GM23338 (cell line): ENCODE measurements around the gene UBL3. TPM values are rescaled to one million over a fixed set of nuclear protein-coding genes. Genes with fewer than 3 reads are reported as not detected.

Experiments used
- ATAC-seq: fragments of 200-7000 bp; cut with Tn5 transposase; 3 replicates; pipeline ENCODE4 v1.9.1; 2020
- DNase-seq: peaks from one replicate; pipeline ENCODE4 v3.0.0-alpha.2; 2015; ENCODE audit warnings: low spot score
- H2AFZ ChIP-seq: fragments of 200-600 bp; sonication (generic); 2 replicates; pipeline ENCODE4 v1.8.0; 2016; ENCODE audit warnings: antibody characterized with exemption, mild to moderate bottlenecking, moderate library complexity
- H3F3A ChIP-seq: fragments of 200-600 bp; sonication (generic); replicated peaks from 2 replicates; pipeline ENCODE4 v1.8.0; 2017; ENCODE audit warnings: antibody characterized with exemption, mixed run types, low read depth
- H3K27ac ChIP-seq: fragments of 200-600 bp; sonication (generic); 2 replicates; pipeline ENCODE4 v1.6.1; 2016; ENCODE audit warnings: low read depth
- H3K27me3 ChIP-seq: fragments of 200-600 bp; sonication (generic); 2 replicates; pipeline ENCODE4 v1.8.0; 2016; ENCODE audit warnings: mild to moderate bottlenecking, mixed run types, moderate library complexity; ENCODE audit not compliant: insufficient read depth
- H3K36me3 ChIP-seq: fragments of 200-600 bp; sonication (generic); 2 replicates; pipeline ENCODE4 v1.8.0; 2016; ENCODE audit warnings: mild to moderate bottlenecking; ENCODE audit not compliant: insufficient read depth
- H3K4me1 ChIP-seq: fragments of 200-600 bp; sonication (generic); 2 replicates; pipeline ENCODE4 v1.8.0; 2016; ENCODE audit warnings: mild to moderate bottlenecking, moderate library complexity; ENCODE audit not compliant: insufficient read depth
- H3K4me2 ChIP-seq: fragments of 200-600 bp; sonication (generic); 2 replicates; pipeline ENCODE4 v1.7.1; 2017; ENCODE audit warnings: mixed run types
- H3K4me3 ChIP-seq: fragments of 200-600 bp; sonication (generic); 2 replicates; pipeline ENCODE4 v1.6.1; 2016; ENCODE audit warnings: mixed run types
- H3K79me2 ChIP-seq: fragments of 200-600 bp; sonication (generic); replicated peaks from 2 replicates; pipeline ENCODE4 v1.8.0; 2017; ENCODE audit warnings: mild to moderate bottlenecking; ENCODE audit not compliant: insufficient read depth
- H3K9me2 ChIP-seq: fragments of 200-600 bp; sonication (generic); 2 replicates; pipeline ENCODE4 v1.8.0; 2017; ENCODE audit not compliant: insufficient read depth
- H4K20me1 ChIP-seq: fragments of 200-600 bp; sonication (generic); replicated peaks from 2 replicates; pipeline ENCODE4 v1.8.0; 2017; ENCODE audit warnings: mild to moderate bottlenecking; ENCODE audit not compliant: insufficient read depth
- H3K27ac Mint-ChIP-seq: 2 replicates; pipeline ENCODE4 v1.8.0; 2020; ENCODE audit warnings: inconsistent platforms, mild to moderate bottlenecking, moderate library complexity, mixed read lengths
- H3K27me3 Mint-ChIP-seq: 3 replicates; pipeline ENCODE4 v1.8.0; 2022; ENCODE audit warnings: low read depth, mild to moderate bottlenecking, moderate library complexity, mixed read lengths, inconsistent platforms; ENCODE audit not compliant: insufficient read depth, poor library complexity
- H3K36me3 Mint-ChIP-seq: 3 replicates; pipeline ENCODE4 v1.8.0; 2021; ENCODE audit warnings: low read depth, mild to moderate bottlenecking, inconsistent platforms, moderate library complexity, mixed read lengths
- H3K4me1 Mint-ChIP-seq: 3 replicates; pipeline ENCODE4 v1.8.0; 2020; ENCODE audit warnings: mild to moderate bottlenecking, inconsistent platforms, mixed read lengths
- H3K4me3 Mint-ChIP-seq: 3 replicates; pipeline ENCODE4 v1.8.0; 2021; ENCODE audit warnings: moderate library complexity, mild to moderate bottlenecking, inconsistent platforms, mixed read lengths
- H3K9me3 Mint-ChIP-seq: 3 replicates; pipeline ENCODE4 v1.8.0; 2020; ENCODE audit warnings: moderate library complexity, mild to moderate bottlenecking, inconsistent platforms, mixed read lengths
- EZH2 ChIP-seq: fragments of 200-600 bp; sonication (generic); IDR thresholded peaks from one replicate; pipeline ENCODE4 v1.8.0; 2017; ENCODE audit warnings: antibody characterized with exemption, mild to moderate bottlenecking, low read depth; ENCODE audit not compliant: unreplicated experiment
- NANOG ChIP-seq: IDR thresholded peaks from 2 replicates; pipeline ENCODE4 v1.6.1; 2016; ENCODE audit warnings: antibody characterized with exemption, borderline replicate concordance
- STAT1 ChIP-seq: IDR thresholded peaks from one replicate; pipeline ENCODE4 v1.6.1; 2016; ENCODE audit warnings: antibody characterized with exemption; ENCODE audit not compliant: unreplicated experiment
- polyA plus RNA-seq: library from polyadenylated mRNA; unstranded; fragments of >200 nt; fragmentation: Nextera tagmentation; extraction: Ambion mirVana; gene quantifications from 2 replicates; pipeline ENCODE4 v1.2.1, GENCODE V29; 2016
- total RNA-seq: library from RNA; depleted of rRNA; stranded (reverse); fragments of >200 nt; shearing (Covaris generic); gene quantifications from 2 replicates; pipeline ENCODE4 v1.2.3, GENCODE V29; 2014
- TF ChIP-seq, protein P1 (sequence below): fragments of 250-450 bp; sonication (Bioruptor Pico); IDR thresholded peaks from 2 replicates; pipeline ENCODE4 v1.5.0; 2020; ENCODE audit warnings: mild to moderate bottlenecking, moderate library complexity
- TF ChIP-seq, protein P2 (sequence below): IDR thresholded peaks from 2 replicates; pipeline ENCODE4 v1.6.1; 2016; ENCODE audit warnings: antibody characterized with exemption
- TF ChIP-seq, protein P3 (sequence below), 2 experiments: fragments of 200-600 bp in 1 of 2; sonication (generic) in 1 of 2; conservative IDR thresholded peaks; 2 replicates each; pipeline versions ENCODE4 v1.5.1 to v1.6.1; 2016 to 2017; ENCODE audit warnings: antibody characterized with exemption in 2 of 2, low read depth in 2 of 2, mild to moderate bottlenecking in 2 of 2, moderate library complexity in 1 of 2

UBL3 gene
- total and polyA plus RNA-seq, 2 experiments from 2014 or later = 9.7 to 21.1 TPM

DNA sequence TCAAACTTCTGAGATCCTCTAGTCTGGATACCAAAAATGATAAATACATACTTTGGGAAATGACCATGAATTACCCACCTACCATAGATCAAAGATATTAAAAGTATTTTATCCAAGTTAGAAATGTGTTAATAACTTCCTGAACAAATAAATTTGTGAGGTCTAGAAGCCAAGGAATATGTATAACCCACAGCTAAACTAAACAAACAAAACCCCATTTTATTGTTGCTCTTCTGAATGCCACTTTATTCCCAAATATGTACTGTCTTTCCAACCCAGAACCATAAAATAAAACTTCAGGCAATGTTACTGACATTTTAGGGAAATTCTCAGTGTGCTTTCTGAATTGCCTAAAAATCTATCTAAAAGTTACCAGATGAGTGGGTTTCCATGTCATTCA, 35.1 kb downstream of the UBL3 start (continued):
- TF ChIP-seq, protein P1, sequence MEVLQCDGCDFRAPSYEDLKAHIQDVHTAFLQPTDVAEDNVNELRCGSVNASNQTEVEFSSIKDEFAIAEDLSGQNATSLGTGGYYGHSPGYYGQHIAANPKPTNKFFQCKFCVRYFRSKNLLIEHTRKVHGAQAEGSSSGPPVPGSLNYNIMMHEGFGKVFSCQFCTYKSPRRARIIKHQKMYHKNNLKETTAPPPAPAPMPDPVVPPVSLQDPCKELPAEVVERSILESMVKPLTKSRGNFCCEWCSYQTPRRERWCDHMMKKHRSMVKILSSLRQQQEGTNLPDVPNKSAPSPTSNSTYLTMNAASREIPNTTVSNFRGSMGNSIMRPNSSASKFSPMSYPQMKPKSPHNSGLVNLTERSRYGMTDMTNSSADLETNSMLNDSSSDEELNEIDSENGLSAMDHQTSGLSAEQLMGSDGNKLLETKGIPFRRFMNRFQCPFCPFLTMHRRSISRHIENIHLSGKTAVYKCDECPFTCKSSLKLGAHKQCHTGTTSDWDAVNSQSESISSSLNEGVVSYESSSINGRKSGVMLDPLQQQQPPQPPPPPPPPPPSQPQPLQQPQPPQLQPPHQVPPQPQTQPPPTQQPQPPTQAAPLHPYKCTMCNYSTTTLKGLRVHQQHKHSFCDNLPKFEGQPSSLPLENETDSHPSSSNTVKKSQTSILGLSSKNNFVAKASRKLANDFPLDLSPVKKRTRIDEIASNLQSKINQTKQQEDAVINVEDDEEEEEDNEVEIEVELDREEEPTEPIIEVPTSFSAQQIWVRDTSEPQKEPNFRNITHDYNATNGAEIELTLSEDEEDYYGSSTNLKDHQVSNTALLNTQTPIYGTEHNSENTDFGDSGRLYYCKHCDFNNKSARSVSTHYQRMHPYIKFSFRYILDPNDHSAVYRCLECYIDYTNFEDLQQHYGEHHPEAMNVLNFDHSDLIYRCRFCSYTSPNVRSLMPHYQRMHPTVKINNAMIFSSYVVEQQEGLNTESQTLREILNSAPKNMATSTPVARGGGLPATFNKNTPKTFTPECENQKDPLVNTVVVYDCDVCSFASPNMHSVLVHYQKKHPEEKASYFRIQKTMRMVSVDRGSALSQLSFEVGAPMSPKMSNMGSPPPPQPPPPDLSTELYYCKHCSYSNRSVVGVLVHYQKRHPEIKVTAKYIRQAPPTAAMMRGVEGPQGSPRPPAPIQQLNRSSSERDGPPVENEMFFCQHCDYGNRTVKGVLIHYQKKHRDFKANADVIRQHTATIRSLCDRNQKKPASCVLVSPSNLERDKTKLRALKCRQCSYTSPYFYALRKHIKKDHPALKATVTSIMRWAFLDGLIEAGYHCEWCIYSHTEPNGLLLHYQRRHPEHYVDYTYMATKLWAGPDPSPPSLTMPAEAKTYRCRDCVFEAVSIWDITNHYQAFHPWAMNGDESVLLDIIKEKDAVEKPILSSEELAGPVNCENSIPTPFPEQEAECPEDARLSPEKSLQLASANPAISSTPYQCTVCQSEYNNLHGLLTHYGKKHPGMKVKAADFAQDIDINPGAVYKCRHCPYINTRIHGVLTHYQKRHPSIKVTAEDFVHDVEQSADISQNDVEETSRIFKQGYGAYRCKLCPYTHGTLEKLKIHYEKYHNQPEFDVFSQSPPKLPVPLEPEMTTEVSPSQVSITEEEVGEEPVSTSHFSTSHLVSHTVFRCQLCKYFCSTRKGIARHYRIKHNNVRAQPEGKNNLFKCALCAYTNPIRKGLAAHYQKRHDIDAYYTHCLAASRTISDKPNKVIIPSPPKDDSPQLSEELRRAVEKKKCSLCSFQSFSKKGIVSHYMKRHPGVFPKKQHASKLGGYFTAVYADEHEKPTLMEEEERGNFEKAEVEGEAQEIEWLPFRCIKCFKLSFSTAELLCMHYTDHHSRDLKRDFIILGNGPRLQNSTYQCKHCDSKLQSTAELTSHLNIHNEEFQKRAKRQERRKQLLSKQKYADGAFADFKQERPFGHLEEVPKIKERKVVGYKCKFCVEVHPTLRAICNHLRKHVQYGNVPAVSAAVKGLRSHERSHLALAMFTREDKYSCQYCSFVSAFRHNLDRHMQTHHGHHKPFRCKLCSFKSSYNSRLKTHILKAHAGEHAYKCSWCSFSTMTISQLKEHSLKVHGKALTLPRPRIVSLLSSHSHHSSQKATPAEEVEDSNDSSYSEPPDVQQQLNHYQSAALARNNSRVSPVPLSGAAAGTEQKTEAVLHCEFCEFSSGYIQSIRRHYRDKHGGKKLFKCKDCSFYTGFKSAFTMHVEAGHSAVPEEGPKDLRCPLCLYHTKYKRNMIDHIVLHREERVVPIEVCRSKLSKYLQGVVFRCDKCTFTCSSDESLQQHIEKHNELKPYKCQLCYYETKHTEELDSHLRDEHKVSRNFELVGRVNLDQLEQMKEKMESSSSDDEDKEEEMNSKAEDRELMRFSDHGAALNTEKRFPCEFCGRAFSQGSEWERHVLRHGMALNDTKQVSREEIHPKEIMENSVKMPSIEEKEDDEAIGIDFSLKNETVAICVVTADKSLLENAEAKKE (CRISPR knock-in tag) = no peak
- TF ChIP-seq STAT1 (no peak), NANOG (no peak), EZH2 (no peak)
- TF ChIP-seq, protein P2, sequence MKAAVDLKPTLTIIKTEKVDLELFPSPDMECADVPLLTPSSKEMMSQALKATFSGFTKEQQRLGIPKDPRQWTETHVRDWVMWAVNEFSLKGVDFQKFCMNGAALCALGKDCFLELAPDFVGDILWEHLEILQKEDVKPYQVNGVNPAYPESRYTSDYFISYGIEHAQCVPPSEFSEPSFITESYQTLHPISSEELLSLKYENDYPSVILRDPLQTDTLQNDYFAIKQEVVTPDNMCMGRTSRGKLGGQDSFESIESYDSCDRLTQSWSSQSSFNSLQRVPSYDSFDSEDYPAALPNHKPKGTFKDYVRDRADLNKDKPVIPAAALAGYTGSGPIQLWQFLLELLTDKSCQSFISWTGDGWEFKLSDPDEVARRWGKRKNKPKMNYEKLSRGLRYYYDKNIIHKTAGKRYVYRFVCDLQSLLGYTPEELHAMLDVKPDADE = no peak
- TF ChIP-seq, protein P3, sequence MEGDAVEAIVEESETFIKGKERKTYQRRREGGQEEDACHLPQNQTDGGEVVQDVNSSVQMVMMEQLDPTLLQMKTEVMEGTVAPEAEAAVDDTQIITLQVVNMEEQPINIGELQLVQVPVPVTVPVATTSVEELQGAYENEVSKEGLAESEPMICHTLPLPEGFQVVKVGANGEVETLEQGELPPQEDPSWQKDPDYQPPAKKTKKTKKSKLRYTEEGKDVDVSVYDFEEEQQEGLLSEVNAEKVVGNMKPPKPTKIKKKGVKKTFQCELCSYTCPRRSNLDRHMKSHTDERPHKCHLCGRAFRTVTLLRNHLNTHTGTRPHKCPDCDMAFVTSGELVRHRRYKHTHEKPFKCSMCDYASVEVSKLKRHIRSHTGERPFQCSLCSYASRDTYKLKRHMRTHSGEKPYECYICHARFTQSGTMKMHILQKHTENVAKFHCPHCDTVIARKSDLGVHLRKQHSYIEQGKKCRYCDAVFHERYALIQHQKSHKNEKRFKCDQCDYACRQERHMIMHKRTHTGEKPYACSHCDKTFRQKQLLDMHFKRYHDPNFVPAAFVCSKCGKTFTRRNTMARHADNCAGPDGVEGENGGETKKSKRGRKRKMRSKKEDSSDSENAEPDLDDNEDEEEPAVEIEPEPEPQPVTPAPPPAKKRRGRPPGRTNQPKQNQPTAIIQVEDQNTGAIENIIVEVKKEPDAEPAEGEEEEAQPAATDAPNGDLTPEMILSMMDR (conservative IDR thresholded peaks at IDR 0.05; ENCODE audit: low read depth in 2 of 2) = no peak

DNA sequence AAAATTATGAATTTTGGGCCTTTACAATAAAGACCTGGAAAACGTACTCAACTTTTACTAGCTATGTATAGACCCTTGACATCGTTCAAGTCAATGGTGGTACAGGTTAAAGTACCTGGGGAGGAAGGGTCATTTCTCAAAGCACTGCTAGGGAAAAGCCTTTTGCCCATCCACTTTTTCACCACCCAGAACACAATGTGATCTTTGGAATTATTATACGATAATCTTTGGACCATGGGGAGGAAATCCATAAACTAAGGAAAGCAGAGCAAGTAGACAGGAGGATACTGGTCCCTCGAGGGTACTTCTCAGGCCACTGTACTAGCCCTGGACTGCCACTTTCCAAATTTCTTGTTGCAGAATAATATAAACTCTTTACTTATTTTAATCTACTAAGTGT, 39.5 kb downstream of the UBL3 start:
- no peaks in the 10 kb centered on the region for H3K9me2 ChIP-seq
- no peaks in the 10 kb centered on the region for H3F3A ChIP-seq
- H3K27me3 ChIP-seq = no peaks in the 10 kb centered on the region
- no peak for DNase-seq
- H4K20me1 ChIP-seq = 0 out of 2 replicates have a peak, but pooled peaks cover 8% of the 10 kb centered on the region
- no peak for ATAC-seq
- Mint-ChIP-seq H3K27me3 (no peaks in the 10 kb centered on the region), H3K4me1 (peaks cover 15% of the 10 kb centered on the region), H3K4me3 (no peak overlapping the region), H3K36me3 (no peaks in the 10 kb centered on the region), H3K27ac (no peak overlapping the region), H3K9me3 (no peaks in the 10 kb centered on the region)
- peaks cover 92% of the 10 kb centered on the region for H3K79me2 ChIP-seq
- no peak overlapping the region for H3K27ac ChIP-seq
- TF ChIP-seq STAT1 = no peak
- TF ChIP-seq, protein P3 (conservative IDR thresholded peaks at IDR 0.05; ENCODE audit: low read depth in 2 of 2) = no peak
- no peaks in the 10 kb centered on the region for H3K4me1 ChIP-seq
- no peak overlapping the region for H3K4me2 ChIP-seq
- no peaks in the 10 kb centered on the region for H3K36me3 ChIP-seq
- no peak overlapping the region for H3K4me3 ChIP-seq
- no peak overlapping the region for H2AFZ ChIP-seq
